Liver (tissue), 3 donors: ENCODE measurements around the gene CACNA1C.

Source experiments
- FOXA1 ChIP-seq: IDR thresholded peaks from 2 replicates; pipeline ENCODE4 v1.6.1; 2016; ENCODE audit warnings: antibody characterized with exemption
- RAD21 ChIP-seq, 2 donors: IDR thresholded peaks; 2 replicates each; pipeline ENCODE4 v1.6.1; 2016; ENCODE audit warnings: antibody characterized with exemption in 2 of 2, mild to moderate bottlenecking in 2 of 2
- TAF1 ChIP-seq: conservative IDR thresholded peaks from 2 replicates; pipeline ENCODE4 v1.6.1; 2016; ENCODE audit warnings: antibody characterized with exemption, mild to moderate bottlenecking
- YY1 ChIP-seq: IDR thresholded peaks from 2 replicates; pipeline ENCODE4 v1.6.1; 2016; ENCODE audit warnings: antibody characterized with exemption, mild to moderate bottlenecking
- TF ChIP-seq, protein P1 (sequence below): fragments of 150-350 bp; IDR thresholded peaks from 2 replicates; pipeline ENCODE4 v1.5.1; 2017; ENCODE audit warnings: improper control_type of control experiment, low read depth, low read length; ENCODE audit not compliant: missing input control
- TF ChIP-seq, protein P2 (sequence below): IDR thresholded peaks from 2 replicates; pipeline ENCODE4 v1.6.1; 2016; ENCODE audit warnings: antibody characterized with exemption, mild to moderate bottlenecking
- donor health status: healthy.
- donor health status: healthy.

DNA sequence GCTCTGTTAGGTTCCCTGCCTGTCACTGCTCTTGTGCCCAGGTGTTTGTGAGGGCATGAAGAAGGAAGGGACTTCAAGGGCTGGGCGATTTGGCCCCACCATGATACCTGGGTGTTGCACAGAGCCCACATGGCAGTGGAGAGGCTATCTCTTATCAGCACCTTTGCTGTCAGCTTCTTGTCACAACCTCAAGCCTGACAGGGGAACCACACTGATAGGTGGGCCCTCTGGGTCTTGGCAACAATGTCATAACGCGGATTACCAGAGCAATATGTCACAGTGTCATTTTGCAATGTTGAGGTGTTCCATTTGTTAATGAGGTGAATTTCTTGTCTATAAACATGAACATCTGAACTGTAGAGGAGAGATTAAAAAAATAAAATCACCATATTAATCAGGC is 22.9 kb upstream of the CACNA1C start:
- TF ChIP-seq, protein P1, sequence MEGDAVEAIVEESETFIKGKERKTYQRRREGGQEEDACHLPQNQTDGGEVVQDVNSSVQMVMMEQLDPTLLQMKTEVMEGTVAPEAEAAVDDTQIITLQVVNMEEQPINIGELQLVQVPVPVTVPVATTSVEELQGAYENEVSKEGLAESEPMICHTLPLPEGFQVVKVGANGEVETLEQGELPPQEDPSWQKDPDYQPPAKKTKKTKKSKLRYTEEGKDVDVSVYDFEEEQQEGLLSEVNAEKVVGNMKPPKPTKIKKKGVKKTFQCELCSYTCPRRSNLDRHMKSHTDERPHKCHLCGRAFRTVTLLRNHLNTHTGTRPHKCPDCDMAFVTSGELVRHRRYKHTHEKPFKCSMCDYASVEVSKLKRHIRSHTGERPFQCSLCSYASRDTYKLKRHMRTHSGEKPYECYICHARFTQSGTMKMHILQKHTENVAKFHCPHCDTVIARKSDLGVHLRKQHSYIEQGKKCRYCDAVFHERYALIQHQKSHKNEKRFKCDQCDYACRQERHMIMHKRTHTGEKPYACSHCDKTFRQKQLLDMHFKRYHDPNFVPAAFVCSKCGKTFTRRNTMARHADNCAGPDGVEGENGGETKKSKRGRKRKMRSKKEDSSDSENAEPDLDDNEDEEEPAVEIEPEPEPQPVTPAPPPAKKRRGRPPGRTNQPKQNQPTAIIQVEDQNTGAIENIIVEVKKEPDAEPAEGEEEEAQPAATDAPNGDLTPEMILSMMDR = no peak
- TF ChIP-seq YY1 (no peak), TAF1 (no peak), RAD21 (IDR thresholded peaks at IDR 0.05) (no peak), FOXA1 (no peak)
- TF ChIP-seq, protein P2, sequence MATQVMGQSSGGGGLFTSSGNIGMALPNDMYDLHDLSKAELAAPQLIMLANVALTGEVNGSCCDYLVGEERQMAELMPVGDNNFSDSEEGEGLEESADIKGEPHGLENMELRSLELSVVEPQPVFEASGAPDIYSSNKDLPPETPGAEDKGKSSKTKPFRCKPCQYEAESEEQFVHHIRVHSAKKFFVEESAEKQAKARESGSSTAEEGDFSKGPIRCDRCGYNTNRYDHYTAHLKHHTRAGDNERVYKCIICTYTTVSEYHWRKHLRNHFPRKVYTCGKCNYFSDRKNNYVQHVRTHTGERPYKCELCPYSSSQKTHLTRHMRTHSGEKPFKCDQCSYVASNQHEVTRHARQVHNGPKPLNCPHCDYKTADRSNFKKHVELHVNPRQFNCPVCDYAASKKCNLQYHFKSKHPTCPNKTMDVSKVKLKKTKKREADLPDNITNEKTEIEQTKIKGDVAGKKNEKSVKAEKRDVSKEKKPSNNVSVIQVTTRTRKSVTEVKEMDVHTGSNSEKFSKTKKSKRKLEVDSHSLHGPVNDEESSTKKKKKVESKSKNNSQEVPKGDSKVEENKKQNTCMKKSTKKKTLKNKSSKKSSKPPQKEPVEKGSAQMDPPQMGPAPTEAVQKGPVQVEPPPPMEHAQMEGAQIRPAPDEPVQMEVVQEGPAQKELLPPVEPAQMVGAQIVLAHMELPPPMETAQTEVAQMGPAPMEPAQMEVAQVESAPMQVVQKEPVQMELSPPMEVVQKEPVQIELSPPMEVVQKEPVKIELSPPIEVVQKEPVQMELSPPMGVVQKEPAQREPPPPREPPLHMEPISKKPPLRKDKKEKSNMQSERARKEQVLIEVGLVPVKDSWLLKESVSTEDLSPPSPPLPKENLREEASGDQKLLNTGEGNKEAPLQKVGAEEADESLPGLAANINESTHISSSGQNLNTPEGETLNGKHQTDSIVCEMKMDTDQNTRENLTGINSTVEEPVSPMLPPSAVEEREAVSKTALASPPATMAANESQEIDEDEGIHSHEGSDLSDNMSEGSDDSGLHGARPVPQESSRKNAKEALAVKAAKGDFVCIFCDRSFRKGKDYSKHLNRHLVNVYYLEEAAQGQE = no peak
